OCI-M1 (cell line): ENCODE data around the gene HSPA1L.

ENCODE experiments used
- DNase-seq: peaks from one replicate; lab custom pipeline; 2025; lab: John Stamatoyannopoulos, UW

Gene HSPA1L

GRCh38 chr6:31763619-31763940 lies 51.5 kb downstream of the HSPA1L start:
- DNase-seq: no peak

- no peak for DNase-seq
Observed at GRCh38 chr6:31762878-31763618, 52.0 kb downstream of the HSPA1L start.

GRCh38 chr6:31762356-31762755 lies 52.7 kb downstream of the HSPA1L start, which contains the start of gene SAPCD1:
SAPCD1 (plus strand) TSS chr6:31762656; CDS start chr6:31763055, 399 bp downstream.
- DNase-seq: no peak

GRCh38 chr6:31761343-31761742 lies 53.7 kb downstream of the HSPA1L start:
- DNase-seq: no peak

GRCh38 chr6:31760790-31761189 lies 54.3 kb downstream of the HSPA1L start:
- DNase-seq: no peak
